ENCODE results near the gene DISP3. TPM values are rescaled to one million over a fixed set of nuclear protein-coding genes. Genes with fewer than 3 reads are reported as not detected.

Gene DISP3
- total RNA-seq, 2 experiments from 2014 or later = 0.97 to 1.7 TPM

GRCh38 chr1:11570821-11571380 is 91.9 kb downstream of the DISP3 start:
- CTCF ChIA-PET (ENCODE audit: unreplicated experiment) = interaction anchor here (0.6 kb wide), 2 partner anchors 14 to 55 kb away, joined by 3 read pairs; no protein-coding TSS in a partner anchor

GRCh38 chr1:11571906-11572616 is 93.1 kb downstream of the DISP3 start:
- POLR2A ChIA-PET = interaction anchor here (0.7 kb wide), 1 partner anchor 963 kb away, joined by 3 read pairs; no protein-coding TSS in a partner anchor
- DNase-seq (ENCODE audit: low spot score) = peak; percentile 40
- Histone ChIP-seq H3K27ac (ENCODE audit: low read depth, low read length, poor library complexity, severe bottlenecking) (no peak overlapping the region), H3K4me2 (ENCODE audit: low read length) (no peak overlapping the region), H2AFZ (ENCODE audit: low read length) (no peak overlapping the region), H3K36me3 (ENCODE audit: insufficient read depth, low read length) (no peaks in the 10 kb centered on the region), H3K9me2 (ENCODE audit: insufficient read depth, low read length) (no peaks in the 10 kb centered on the region), H3K79me2 (ENCODE audit: insufficient read depth, low read depth, low read length) (no peaks in the 10 kb centered on the region), H4K20me1 (ENCODE audit: insufficient read depth, low read length) (no peaks in the 10 kb centered on the region), H3K9me3 (ENCODE audit: low read length) (no peaks in the 10 kb centered on the region), H3K4me1 (ENCODE audit: insufficient read depth, low read length, poor library complexity, severe bottlenecking) (no peaks in the 10 kb centered on the region), H3K4me3 (ENCODE audit: low read depth, low read length, poor library complexity, severe bottlenecking) (no peak overlapping the region)
- TF ChIP-seq EZH2phosphoT487 (IDR thresholded peaks at IDR 0.05; ENCODE audit: borderline replicate concordance, low read depth, low read length) (no peak), CTCF (conservative IDR thresholded peaks at IDR 0.05; ENCODE audit: low read length) (peak; percentile 70)
- BruUV-seq (replicated peaks) = no TSS peak
- CTCF ChIA-PET (ENCODE audit: unreplicated experiment) = no interaction called here
- intact Hi-C loops (cut with micrococcal nuclease; ENCODE audit: unreplicated experiment) = no loop called here

More at GRCh38 chr1:11570821-11571380, 91.9 kb downstream of the DISP3 start:
- no peaks in the 10 kb centered on the region for H4K20me1 ChIP-seq (ENCODE audit: insufficient read depth, low read length)
- H3K79me2 ChIP-seq (ENCODE audit: insufficient read depth, low read depth, low read length) = no peaks in the 10 kb centered on the region
- no peaks in the 10 kb centered on the region for H3K36me3 ChIP-seq (ENCODE audit: insufficient read depth, low read length)
- H3K4me1 ChIP-seq (ENCODE audit: insufficient read depth, low read length, poor library complexity, severe bottlenecking) = peaks cover 6% of the 10 kb centered on the region
- no peak overlapping the region for H2AFZ ChIP-seq (ENCODE audit: low read length)
- POLR2A ChIA-PET = interaction anchor here (0.6 kb wide), 1 partner anchor 37 kb away, joined by 3 read pairs; no protein-coding TSS in a partner anchor
- no peak overlapping the region for H3K4me3 ChIP-seq (ENCODE audit: low read depth, low read length, poor library complexity, severe bottlenecking)
- H3K27ac ChIP-seq (ENCODE audit: low read depth, low read length, poor library complexity, severe bottlenecking) = no peak overlapping the region
- H3K9me2 ChIP-seq (ENCODE audit: insufficient read depth, low read length) = no peaks in the 10 kb centered on the region
- intact Hi-C loops (cut with micrococcal nuclease; ENCODE audit: unreplicated experiment) = no loop called here
- TF ChIP-seq EZH2phosphoT487 (IDR thresholded peaks at IDR 0.05; ENCODE audit: borderline replicate concordance, low read depth, low read length) (no peak), CTCF (conservative IDR thresholded peaks at IDR 0.05; ENCODE audit: low read length) (no peak)
- no peak overlapping the region for H3K4me2 ChIP-seq (ENCODE audit: low read length)
- DNase-seq (ENCODE audit: low spot score) = no peak
- BruUV-seq (replicated peaks) = no TSS peak
- H3K9me3 ChIP-seq (ENCODE audit: low read length) = no peaks in the 10 kb centered on the region
